Muscle of back (tissue), 11 donors: ENCODE results near the gene CATSPER3. TPM values are rescaled to one million over a fixed set of nuclear protein-coding genes. Genes with fewer than 3 reads are reported as not detected.

Experiments
- DNase-seq, 3 donors: peaks; one replicate each; pipeline versions ENCODE4 v3.0.0 to v3.0.0-alpha.2; 2013
- polyA plus RNA-seq, 10 donors: library from polyadenylated mRNA; unstranded; fragments of 120-200 nt; gene quantifications; one replicate each; pipeline ENCODE4 v1.2.1, GENCODE V29; 2013; ENCODE audit not compliant: insufficient read length in 10 of 10

The CATSPER3 gene
- polyA plus RNA-seq, 10 donors, result 0.24 to 1.2 (median 0.51) TPM

GRCh38 chr5:135029477-135030122 is 61.9 kb downstream of the CATSPER3 start:
- no peak for DNase-seq

DNA sequence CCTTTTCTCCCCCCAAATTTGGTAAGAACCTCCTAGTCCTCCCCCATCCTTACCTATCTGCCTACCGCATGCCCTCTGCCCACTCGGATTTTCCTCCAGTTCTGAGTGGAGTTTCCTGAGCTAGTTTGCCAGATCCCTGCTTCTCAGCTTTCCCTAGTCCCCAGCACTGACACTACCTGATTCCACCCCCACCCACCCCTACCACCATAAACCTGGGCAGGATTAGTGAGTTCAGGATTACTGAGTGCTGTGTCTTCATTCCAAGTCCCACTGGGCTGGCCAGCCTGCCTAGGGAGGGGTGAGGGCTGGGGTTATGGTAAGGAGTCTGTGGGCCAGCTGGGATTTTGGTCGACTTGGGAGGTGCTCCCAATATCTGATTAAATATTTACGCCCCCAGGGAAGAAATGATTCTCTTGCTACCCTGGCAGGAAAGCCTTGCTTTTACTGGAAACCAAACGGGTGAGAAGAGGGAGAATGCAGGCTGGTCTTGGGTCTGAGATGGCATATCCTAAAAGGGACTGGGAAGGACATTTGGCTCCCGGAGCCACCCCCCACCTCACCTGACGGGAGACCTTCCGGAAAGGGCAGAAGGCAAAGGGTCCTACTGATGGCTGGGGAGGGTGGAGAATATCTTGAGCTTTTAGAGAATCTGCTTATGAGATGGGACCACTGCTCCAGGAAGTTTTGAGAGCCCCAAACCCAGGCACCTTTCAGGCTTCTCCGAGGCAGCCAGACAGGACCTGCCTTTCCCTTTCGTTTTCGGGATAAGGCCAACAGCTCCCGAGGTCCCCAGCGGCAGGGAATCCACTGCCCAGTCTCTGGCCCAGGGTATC is 62.6 kb downstream of the CATSPER3 start:
- peak in 1 of 3 donors; percentile 70 for DNase-seq

- DNase-seq, result peak in 1 of 3 donors; percentile 83
Measured at GRCh38 chr5:135030956-135031812, 63.5 kb downstream of the CATSPER3 start.

DNA sequence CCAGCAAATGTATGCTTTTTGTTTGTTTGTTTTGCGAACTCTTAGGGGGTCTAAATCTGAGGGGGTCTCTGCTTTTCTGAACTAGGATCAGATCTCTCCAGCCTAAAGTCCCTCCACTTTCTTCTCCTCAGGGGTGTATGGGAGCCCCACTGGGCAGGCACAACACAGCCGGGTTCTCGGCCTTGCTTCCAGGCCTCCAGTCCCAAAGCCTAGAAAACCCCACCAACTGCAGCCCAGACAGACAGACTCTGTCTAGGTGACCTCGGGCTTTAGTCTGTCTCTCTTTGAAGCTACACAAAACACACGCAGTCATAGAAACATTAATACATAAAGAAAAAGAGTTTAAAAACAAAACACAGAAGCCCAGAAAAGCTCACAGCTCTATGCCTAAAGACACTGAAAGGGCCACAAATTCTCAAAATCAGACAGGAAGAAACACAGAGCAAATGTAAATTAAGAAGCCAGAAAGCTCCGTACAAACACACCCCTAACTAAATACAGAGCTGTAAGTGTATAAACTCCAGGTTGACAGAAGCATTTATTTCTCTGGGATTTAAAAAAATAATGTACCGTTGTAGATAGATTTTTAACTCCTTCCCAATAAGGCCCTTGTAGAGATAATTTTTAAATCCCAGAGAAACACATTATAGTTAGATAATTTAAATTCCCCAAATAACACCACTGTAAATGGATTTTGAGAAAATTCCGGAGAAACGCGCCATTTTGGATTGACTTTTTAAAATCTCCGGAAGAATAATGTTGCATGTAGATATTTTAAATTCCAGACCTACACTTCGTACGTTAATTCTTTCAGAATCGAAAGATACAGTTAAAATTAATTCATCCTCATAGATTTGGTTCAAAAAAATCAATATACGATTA is 64.3 kb downstream of the CATSPER3 start:
- DNase-seq, result peak in 1 of 3 donors; percentile 78

DNA sequence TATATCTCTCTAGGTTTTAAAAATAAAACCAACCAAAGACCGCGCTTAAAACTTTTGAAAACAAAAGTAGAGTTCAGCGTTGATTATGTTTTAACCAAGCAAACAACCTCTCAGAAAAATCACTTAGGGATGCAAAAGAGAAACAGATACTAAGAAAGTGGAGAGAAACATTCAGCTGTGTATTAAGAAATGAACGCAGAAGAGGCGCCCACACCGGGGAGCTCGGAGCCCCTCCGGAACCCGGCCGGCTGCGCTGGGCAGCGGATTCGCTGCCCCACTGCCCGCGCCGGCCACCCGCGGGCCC is 64.9 kb downstream of the CATSPER3 start:
- no peak for DNase-seq

DNA sequence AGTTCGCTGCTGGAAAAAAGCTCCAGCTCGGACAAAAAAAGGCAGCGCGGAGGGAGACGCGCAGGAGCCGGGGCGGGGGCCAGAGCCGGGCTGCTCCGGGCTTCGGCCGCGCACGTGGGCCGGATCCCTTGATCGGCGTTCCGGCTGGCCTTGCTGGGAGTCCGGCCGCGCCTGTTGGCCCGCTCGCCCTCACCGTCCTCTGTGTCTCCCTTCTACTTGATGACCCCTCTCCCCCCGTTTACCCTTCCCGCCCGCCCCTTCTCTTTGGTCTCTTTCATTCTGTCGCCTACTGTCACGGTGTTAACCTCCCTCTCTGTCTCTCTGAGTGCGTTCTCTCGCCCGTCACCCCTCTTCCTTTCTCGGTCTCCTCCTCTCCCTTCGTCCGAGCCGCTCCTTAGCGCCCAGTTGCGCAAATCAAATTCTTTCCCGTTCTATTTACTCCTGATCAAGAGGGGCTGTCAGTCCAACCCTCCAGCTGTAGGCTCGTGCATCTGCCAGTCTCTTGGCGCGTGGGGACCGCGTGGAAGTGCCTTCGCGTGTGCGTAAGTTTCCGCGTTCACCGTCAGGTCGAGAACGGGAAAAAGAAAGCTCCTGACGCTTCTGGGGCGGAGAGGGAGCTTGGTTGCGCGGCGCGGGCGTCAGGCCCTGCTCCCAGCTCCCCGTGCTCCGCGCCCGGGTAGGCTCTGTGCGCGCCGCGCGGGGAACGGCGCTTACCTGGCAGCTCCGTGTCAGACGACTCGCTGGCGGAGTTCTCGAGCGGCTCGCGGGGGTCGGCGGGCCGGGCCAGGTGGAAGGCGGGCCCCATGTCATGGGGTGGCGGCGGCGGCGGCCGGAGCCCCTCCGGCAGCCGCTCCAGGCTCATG is 65.5 kb downstream of the CATSPER3 start:
- peak in 1 of 3 donors; percentile 83 for DNase-seq

DNA sequence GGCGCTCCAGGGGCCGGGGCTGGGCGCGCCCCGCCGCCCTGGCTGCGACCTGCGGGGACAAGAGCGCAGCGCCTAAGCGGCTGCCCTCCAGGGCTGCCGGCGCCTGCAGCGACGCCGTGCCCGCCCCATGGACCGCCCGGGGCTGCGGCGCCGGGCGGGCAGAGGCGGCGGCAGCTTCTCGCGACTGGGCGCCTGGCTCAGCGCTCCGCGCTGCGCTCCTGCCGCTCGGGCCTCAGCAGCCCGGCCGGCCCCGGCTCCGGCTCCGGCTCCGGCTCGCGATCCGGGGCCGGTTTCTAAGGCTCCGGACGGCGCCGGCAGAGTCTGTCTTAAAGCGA is 66.2 kb downstream of the CATSPER3 start, which contains the start of gene PITX1:
Gene PITX1 (minus strand): TSS at position 328 of the 335 bp plus-strand sequence. CDS start 347 bp downstream, outside the sequence.
- no peak for DNase-seq

- peak in 1 of 3 donors; percentile 79 for DNase-seq
Measured at GRCh38 chr5:135034236-135034962, 66.7 kb downstream of the CATSPER3 start.

DNA sequence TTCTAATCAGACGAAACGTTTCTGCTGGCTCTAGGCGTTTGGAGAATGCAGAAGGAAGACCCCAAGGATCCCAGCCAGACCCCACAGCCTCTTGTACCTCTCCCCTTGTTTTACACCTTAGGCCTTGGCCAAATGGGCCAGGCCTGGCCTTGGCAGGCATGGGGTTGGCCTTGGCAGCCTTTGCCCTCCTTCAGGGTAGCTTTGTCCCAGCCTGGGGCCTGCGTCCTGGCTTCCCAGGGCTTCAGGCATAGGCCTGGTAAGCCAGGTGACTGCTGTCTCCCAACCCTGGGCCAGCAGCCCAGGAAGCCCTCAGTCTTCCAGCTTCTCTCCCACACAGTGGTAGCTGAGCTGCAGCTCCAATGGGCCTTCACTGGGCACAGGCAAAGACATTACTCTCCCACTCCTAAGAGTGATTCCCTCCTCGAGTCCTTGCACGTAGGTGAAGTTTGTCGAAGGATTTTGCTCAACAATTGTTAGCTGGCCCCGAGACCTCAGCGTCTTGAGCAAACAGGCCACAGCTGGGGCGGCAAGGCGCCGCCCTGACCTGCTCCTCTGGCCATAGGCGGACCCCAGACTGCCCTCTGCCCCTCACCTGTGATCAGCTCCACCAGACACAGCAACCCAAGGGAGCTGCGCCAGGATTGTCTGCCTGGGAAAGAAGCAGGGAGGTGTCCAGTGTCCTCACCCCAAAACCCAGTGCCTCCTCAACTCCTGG is 67.4 kb downstream of the CATSPER3 start:
- no peak for DNase-seq

DNA sequence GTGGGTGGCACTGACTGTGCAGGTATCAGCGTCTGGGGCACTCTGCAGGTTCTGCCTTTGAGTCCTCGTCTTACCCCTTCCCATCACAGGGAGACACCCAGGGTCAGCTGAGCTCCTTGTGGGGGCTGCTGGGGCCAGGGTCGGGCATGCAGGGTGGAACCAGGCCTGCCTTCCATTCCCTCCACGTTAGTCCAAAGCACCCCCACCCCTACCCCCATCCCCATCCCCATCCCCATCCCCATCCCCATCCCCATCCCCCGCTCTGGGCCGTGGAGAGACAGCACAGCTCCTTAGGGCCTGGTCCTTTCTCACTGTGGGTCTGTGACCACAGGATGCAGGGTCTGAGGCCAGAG is 67.9 kb downstream of the CATSPER3 start:
- DNase-seq, result no peak

DNA sequence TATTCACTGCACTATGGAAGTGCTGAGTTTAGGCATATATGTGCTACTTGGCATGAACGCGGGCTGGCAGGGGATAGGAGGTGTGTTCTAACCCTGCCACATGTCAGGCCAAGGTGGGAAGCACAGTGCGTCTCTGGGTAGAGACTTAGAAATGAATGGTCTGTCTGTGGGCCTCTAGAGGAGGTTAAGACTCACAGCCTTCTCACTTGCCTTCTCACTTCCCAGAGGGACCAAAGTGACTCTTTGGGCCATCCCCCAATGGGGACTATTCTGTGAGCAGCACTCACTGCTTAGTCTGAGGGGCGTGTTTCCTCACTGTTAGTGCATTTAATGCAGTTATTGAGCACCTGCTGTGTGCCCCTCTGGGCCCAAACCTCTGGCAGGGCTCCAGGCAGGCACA is 68.7 kb downstream of the CATSPER3 start:
- no peak for DNase-seq

DNA sequence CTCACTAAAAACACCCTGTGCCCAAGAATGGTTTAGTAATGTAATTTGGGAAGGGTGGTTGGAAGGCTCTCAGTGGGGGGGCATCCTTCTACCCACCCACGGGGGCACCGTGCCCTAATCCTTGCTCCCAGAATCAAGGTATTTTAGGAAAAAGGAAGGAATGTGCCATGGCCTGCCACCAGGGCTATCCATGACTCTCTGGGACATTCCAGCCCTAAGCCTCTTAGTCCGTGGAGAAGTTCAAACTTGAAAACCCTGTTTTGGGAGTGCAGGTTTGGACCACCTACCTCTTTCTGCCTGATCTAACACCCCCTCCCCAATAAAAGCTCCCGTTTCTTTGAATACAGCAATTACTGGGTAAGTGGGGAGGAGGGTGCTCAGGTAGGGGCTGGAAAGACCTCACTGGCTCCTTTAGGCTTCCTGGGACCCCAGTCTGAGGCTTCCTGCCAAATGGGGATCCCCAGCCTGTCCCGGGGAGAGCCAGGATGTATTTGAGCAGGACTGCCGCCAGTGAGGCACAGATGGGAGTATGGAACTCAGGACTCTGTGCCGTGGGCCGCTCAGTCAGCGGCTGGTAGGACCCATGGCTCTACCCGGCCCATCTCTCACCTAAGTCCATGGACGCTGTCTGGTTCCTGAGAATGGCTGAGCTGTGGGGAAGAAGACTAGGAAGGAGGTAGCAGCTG is 70.0 kb downstream of the CATSPER3 start:
- no peak for DNase-seq

DNA sequence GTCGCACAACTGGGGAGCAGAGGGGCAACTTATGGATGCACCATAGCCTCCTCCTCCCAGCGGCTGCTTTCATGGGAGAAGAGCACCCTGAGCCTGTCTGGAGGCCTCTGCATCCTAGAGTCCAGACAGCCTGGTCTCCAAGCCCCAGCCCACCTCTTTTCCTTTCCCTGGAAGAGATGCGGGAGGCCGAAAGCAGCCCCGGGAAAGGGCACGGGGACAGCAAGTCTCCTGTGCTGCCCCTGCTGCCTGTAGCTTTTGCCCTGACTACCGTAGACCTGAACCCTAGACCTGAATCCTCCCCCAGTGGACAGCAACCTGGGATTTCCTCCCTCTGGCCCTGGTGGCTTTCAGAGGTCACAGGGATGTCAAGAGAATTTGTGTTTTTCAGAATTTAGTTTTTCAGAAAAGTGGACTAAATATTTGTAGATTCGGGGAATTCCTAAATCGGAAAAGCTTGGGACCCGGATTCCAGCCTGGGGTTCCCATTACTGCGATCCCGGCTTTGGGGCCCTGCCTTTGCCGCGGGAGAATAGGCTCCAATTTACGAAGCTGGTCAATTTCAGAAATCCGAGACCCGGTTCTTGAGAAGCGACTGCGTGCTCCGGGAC is 70.6 kb downstream of the CATSPER3 start:
- DNase-seq, result peak in 1 of 3 donors; percentile 22

DNA sequence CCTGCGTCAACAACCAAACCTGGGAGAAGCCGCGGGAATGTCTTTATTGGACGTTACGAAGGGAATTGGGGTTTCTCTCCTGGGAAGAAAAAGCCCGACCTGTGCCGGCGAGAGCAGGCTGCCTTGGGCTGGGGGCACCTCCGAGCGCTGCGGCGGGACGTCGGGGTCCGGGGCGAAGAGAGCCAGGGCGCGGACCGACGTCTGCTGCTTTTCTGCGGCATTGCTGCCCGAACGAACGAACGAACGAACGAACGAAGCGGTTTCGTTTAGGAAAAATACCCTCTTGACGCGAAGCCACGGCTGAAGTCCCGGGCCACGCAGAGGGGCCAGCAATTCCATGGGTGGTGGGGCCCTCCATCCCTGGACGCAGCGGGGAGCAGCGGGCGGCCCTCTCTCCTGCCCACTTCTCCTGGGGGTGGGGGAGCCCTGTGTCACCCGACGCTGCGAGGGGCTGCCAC is 71.1 kb downstream of the CATSPER3 start:
- peak in 1 of 3 donors; percentile 52 for DNase-seq

DNA sequence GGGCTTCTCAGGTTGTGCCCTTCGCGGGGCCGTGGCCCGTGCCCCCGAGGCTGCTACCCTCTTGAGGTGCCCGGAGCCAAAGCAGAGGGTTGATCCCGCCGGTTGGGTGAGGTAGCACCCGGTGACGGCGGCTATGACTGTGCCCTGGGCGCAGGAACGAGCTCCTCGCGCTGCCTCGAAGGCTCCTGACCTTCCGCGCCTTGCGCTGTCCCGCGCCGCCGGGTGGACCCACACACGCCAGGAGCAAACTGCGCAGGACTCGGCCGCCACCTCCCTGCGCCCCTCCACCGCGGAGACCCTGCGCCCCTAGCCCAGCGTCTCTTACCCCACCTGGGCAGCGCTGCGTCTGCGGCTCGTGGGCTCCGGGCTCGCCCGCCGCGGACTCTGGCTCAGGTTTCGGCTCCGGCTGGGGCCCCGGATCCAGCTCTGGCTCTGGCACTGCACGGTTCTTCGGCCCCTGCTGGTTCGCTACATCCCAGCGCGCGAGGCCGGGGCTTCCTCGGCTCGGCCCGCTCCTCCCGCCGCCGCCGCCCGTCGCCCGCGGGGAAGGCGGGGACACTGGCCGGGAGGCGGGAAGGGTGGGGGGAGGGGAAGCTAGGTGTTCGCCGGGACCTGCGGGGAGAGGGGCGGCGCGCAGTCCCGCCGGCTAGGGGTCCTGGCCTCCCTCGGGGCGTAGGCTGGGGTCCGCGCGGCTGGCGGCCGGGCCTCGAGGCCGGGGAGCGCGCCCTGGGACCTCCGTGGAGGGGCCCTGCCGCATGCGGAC is 71.7 kb downstream of the CATSPER3 start:
- peak in 1 of 3 donors; percentile 70 for DNase-seq

DNA sequence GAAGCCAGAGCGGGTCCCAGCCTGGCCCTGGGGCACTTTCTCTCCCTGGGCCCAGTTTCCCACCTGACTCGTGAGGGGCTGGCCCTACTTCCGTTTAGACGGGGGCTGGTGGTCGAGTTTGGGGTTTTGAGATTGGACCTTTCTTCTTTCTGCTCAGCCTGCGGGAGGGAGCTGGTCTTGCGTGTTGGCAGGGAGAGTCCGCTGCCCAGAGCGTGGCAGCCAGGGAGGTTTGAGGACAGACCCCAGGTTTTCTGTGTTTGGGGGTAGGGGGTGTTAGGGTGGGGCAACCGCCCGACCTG is 72.3 kb downstream of the CATSPER3 start:
- no peak for DNase-seq
